Bronchial epithelial cell (primary cell): ENCODE results near the gene ATP1A2. TPM values are rescaled to one million over a fixed set of nuclear protein-coding genes. Genes with fewer than 3 reads are reported as not detected.
A peak's percentile ranks its signal among the peaks of the same experiment; 100 is the strongest.

Source experiments
- DNase-seq: peaks from one replicate; pipeline ENCODE4 v3.0.0-alpha.2; 2010; ENCODE audit warnings: low read depth
- FAIRE-seq: peaks from 2 replicates; lab custom pipeline; 2011; peaks lifted over from hg19 to GRCh38; lab: Jason Lieb, UNC
- H3K27me3 ChIP-seq: 2 replicates; pipeline ENCODE4 v1.5.1; 2011; ENCODE audit warnings: low read length; ENCODE audit not compliant: control insufficient read depth, insufficient read depth
- H3K36me3 ChIP-seq: 2 replicates; pipeline ENCODE4 v1.5.1; 2011; ENCODE audit warnings: low read length; ENCODE audit not compliant: control insufficient read depth, insufficient read depth
- H3K4me3 ChIP-seq: 2 replicates; pipeline ENCODE4 v1.5.1; 2011; ENCODE audit warnings: mild to moderate bottlenecking, low read depth, low read length, control low read depth
- CTCF ChIP-seq: IDR thresholded peaks from 2 replicates; pipeline ENCODE4 v1.5.1; 2011; ENCODE audit warnings: mild to moderate bottlenecking, moderate library complexity, low read length, control low read depth, inconsistent platforms; ENCODE audit not compliant: insufficient read depth, severe bottlenecking
- total RNA-seq: library from RNA; depleted of rRNA; stranded (reverse); fragments of >200 nt; gene quantifications from 2 replicates; pipeline ENCODE4 v1.2.1, GENCODE V29; 2014

The ATP1A2 gene
- total RNA-seq, 1 donor from 2014 or later: not detected

- Histone ChIP-seq H3K27me3 (peaks cover 4% of the 10 kb centered on the region), H3K36me3 (no peaks in the 10 kb centered on the region), H3K4me3 (no peak overlapping the region)
- no peak for TF ChIP-seq CTCF
- DNase-seq (no peak), FAIRE-seq (no peak)
These were observed 16.4 kb downstream of the ATP1A2 start for GRCh38 chr1:160131803-160132565.

GRCh38 chr1:160133990-160134770 is 18.6 kb downstream of the ATP1A2 start:
- H3K36me3 ChIP-seq: no peaks in the 10 kb centered on the region
- H3K27me3 ChIP-seq: peaks cover 4% of the 10 kb centered on the region
- TF ChIP-seq CTCF: no peak
- DNase-seq (no peak), FAIRE-seq (peak; percentile 90)
- no peak overlapping the region for H3K4me3 ChIP-seq

GRCh38 chr1:160134791-160135572 is 19.4 kb downstream of the ATP1A2 start:
- Histone ChIP-seq H3K27me3 (peaks cover 6% of the 10 kb centered on the region), H3K4me3 (no peak overlapping the region), H3K36me3 (no peaks in the 10 kb centered on the region)
- TF ChIP-seq CTCF: no peak
- FAIRE-seq (no peak), DNase-seq (no peak)

- no peak for TF ChIP-seq CTCF
- Histone ChIP-seq H3K27me3 (peaks cover 6% of the 10 kb centered on the region), H3K36me3 (no peaks in the 10 kb centered on the region), H3K4me3 (no peak overlapping the region)
- no peak for FAIRE-seq
- no peak for DNase-seq
These were observed 20.8 kb downstream of the ATP1A2 start for GRCh38 chr1:160136121-160136925.

GRCh38 chr1:160136926-160137200 is 21.3 kb downstream of the ATP1A2 start:
- no peak for TF ChIP-seq CTCF
- H3K27me3 ChIP-seq: peaks cover 9% of the 10 kb centered on the region
- no peak overlapping the region for H3K4me3 ChIP-seq
- H3K36me3 ChIP-seq: no peaks in the 10 kb centered on the region
- DNase-seq (no peak), FAIRE-seq (no peak)
